ENCODE data around the gene MIDN.

Gene MIDN

GRCh38 chr19:1236576-1236975 is 11.8 kb upstream of the MIDN start:
- H2AFZ ChIP-seq (ENCODE audit: low read length): no peak overlapping the region
- H3K9me3 ChIP-seq (ENCODE audit: low read length): no peaks in the 10 kb centered on the region
- no peaks in the 10 kb centered on the region for H4K20me1 ChIP-seq (ENCODE audit: insufficient read depth, low read length)
- peaks cover 18% of the 10 kb centered on the region for H3K4me1 ChIP-seq (ENCODE audit: insufficient read depth, low read length, severe bottlenecking)
- no peak overlapping the region for H3K27ac ChIP-seq (ENCODE audit: low read depth, low read length, poor library complexity, severe bottlenecking)
- no peaks in the 10 kb centered on the region for H3K79me2 ChIP-seq (ENCODE audit: insufficient read depth, low read length)
- TF ChIP-seq EZH2 (IDR thresholded peaks at IDR 0.05; ENCODE audit: borderline replicate concordance, low read length) (no peak), CTCF (IDR thresholded peaks at IDR 0.05; ENCODE audit: low read length) (no peak)
- H3K4me3 ChIP-seq (ENCODE audit: low read depth, low read length, poor library complexity, severe bottlenecking): no peak overlapping the region
- H3F3A ChIP-seq (ENCODE audit: insufficient read depth, low read length): peaks cover 5% of the 10 kb centered on the region; the same call in 1 of the 2 replicates
- H3K9ac ChIP-seq (ENCODE audit: low read length): no peak overlapping the region
- H3K4me2 ChIP-seq (ENCODE audit: low read length): no peak overlapping the region
- H3K36me3 ChIP-seq (ENCODE audit: insufficient read depth, low read length): no peaks in the 10 kb centered on the region
- H3K9me2 ChIP-seq (ENCODE audit: low read depth, low read length): no peaks in the 10 kb centered on the region
- peaks cover 6% of the 10 kb centered on the region; the same call in 1 of the 2 replicates for H3K27me3 ChIP-seq (ENCODE audit: insufficient read depth, low read length)

GRCh38 chr19:1237027-1237659 is 11.2 kb upstream of the MIDN start:
- peak overlapping the region; percentile 47 for H3K4me3 ChIP-seq (ENCODE audit: low read depth, low read length, poor library complexity, severe bottlenecking)
- H3F3A ChIP-seq (ENCODE audit: insufficient read depth, low read length): peaks cover 5% of the 10 kb centered on the region; the same call in 1 of the 2 replicates
- peak overlapping the region; percentile 19 for H3K4me2 ChIP-seq (ENCODE audit: low read length)
- no peaks in the 10 kb centered on the region for H3K79me2 ChIP-seq (ENCODE audit: insufficient read depth, low read length)
- no peaks in the 10 kb centered on the region for H3K9me3 ChIP-seq (ENCODE audit: low read length)
- peaks cover 19% of the 10 kb centered on the region for H3K4me1 ChIP-seq (ENCODE audit: insufficient read depth, low read length, severe bottlenecking)
- no peak overlapping the region for H3K27ac ChIP-seq (ENCODE audit: low read depth, low read length, poor library complexity, severe bottlenecking)
- no peaks in the 10 kb centered on the region for H4K20me1 ChIP-seq (ENCODE audit: insufficient read depth, low read length)
- H2AFZ ChIP-seq (ENCODE audit: low read length): no peak overlapping the region
- TF ChIP-seq EZH2 (IDR thresholded peaks at IDR 0.05; ENCODE audit: borderline replicate concordance, low read length) (no peak), CTCF (IDR thresholded peaks at IDR 0.05; ENCODE audit: low read length) (no peak)
- no peak overlapping the region for H3K9ac ChIP-seq (ENCODE audit: low read length)
- H3K36me3 ChIP-seq (ENCODE audit: insufficient read depth, low read length): no peaks in the 10 kb centered on the region
- no peaks in the 10 kb centered on the region for H3K9me2 ChIP-seq (ENCODE audit: low read depth, low read length)
- peaks cover 6% of the 10 kb centered on the region; the same call in 1 of the 2 replicates for H3K27me3 ChIP-seq (ENCODE audit: insufficient read depth, low read length)

- H4K20me1 ChIP-seq (ENCODE audit: insufficient read depth, low read length): no peaks in the 10 kb centered on the region
- no peaks in the 10 kb centered on the region for H3K9me2 ChIP-seq (ENCODE audit: low read depth, low read length)
- no peaks in the 10 kb centered on the region for H3K36me3 ChIP-seq (ENCODE audit: insufficient read depth, low read length)
- no peak within 1 kb of the TSS for H3K9ac ChIP-seq (ENCODE audit: low read length)
- no peak within 1 kb of the TSS for H2AFZ ChIP-seq (ENCODE audit: low read length)
- peaks cover 6% of the 10 kb centered on the region; the same call in 1 of the 2 replicates for H3K27me3 ChIP-seq (ENCODE audit: insufficient read depth, low read length)
- H3K4me1 ChIP-seq (ENCODE audit: insufficient read depth, low read length, severe bottlenecking): peaks cover 26% of the 10 kb centered on the region
- H3K9me3 ChIP-seq (ENCODE audit: low read length): no peaks in the 10 kb centered on the region
- TF ChIP-seq EZH2 (IDR thresholded peaks at IDR 0.05; ENCODE audit: borderline replicate concordance, low read length): no peak
- TF ChIP-seq CTCF (IDR thresholded peaks at IDR 0.05; ENCODE audit: low read length): no peak
- peak within 1 kb of the TSS; percentile 52 for H3K4me3 ChIP-seq (ENCODE audit: low read depth, low read length, poor library complexity, severe bottlenecking)
- no peak within 1 kb of the TSS for H3K27ac ChIP-seq (ENCODE audit: low read depth, low read length, poor library complexity, severe bottlenecking)
- H3K4me2 ChIP-seq (ENCODE audit: low read length): peak within 1 kb of the TSS; percentile 59
- no peaks in the 10 kb centered on the region for H3K79me2 ChIP-seq (ENCODE audit: insufficient read depth, low read length)
- peaks cover 5% of the 10 kb centered on the region; the same call in 1 of the 2 replicates for H3F3A ChIP-seq (ENCODE audit: insufficient read depth, low read length)
These were observed 10.5 kb upstream of the MIDN start, which contains the start of gene CBARP for GRCh38 chr19:1237754-1238368. Gene CBARP, minus strand, starts transcription at chr19:1238005. Its CDS starts 1,905 bp downstream, at chr19:1236100.
